ENCODE results near the gene PABPN1L.

DNA sequence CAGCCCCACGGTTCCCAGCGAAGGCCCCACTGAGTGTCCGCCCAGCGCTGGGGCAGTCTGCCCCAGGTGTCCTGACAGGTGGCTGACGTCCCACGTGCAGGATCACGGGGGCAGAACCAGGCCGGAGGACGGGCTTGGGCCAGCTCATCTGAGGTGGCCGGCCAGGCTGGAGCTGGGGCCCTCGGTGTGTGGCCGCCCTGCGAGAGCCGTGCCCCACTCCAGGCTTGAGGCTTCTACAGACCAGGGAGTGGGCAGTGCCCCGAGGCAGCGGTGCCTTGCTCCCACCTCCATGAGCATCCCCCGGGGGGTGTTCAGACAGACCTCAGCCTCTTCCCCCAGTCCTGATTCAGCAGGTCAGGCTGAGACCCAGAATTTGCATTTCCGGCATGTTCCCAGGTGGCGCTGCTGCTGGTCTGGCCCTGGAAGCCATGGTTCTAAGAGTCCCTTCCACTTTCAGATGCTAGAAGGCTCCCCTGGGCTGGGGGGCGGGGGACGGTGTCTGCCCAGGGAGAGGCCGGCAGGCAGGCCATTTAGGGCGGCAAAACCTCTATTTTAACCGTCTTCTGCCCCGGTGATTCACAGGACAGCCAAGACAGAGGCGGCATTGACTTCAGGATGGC is 35.4 kb upstream of the PABPN1L start:
- TF ChIP-seq, protein P1, sequence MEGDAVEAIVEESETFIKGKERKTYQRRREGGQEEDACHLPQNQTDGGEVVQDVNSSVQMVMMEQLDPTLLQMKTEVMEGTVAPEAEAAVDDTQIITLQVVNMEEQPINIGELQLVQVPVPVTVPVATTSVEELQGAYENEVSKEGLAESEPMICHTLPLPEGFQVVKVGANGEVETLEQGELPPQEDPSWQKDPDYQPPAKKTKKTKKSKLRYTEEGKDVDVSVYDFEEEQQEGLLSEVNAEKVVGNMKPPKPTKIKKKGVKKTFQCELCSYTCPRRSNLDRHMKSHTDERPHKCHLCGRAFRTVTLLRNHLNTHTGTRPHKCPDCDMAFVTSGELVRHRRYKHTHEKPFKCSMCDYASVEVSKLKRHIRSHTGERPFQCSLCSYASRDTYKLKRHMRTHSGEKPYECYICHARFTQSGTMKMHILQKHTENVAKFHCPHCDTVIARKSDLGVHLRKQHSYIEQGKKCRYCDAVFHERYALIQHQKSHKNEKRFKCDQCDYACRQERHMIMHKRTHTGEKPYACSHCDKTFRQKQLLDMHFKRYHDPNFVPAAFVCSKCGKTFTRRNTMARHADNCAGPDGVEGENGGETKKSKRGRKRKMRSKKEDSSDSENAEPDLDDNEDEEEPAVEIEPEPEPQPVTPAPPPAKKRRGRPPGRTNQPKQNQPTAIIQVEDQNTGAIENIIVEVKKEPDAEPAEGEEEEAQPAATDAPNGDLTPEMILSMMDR (IDR thresholded peaks at IDR 0.05; ENCODE audit: low read depth, low read length, poor library complexity, severe bottlenecking) = no peak
- no peak for TF ChIP-seq EZH2phosphoT487 (IDR thresholded peaks at IDR 0.05; ENCODE audit: borderline replicate concordance, low read length)

Measured in DOHH2 (cell line).